H1 (cell line): Measurements from ENCODE around the gene PPP2R3B. TPM values are rescaled to one million over a fixed set of nuclear protein-coding genes. Genes with fewer than 3 reads are reported as not detected.

Experiments used
- CHD1 ChIP-seq: IDR thresholded peaks from 2 replicates; pipeline ENCODE4 v1.6.1; 2012; ENCODE audit warnings: low read depth, low read length, improper control_type of control experiment
- CHD2 ChIP-seq: IDR thresholded peaks from 2 replicates; pipeline ENCODE4 v1.6.1; 2012; ENCODE audit warnings: low read length, improper control_type of control experiment
- KDM1A ChIP-seq: fragments of 200-600, 300-600 bp; sonication (generic); IDR thresholded peaks from 2 replicates; pipeline ENCODE4 v1.7.1; 2016; ENCODE audit warnings: mild to moderate bottlenecking, low read length, borderline replicate concordance
- RFX5 ChIP-seq: IDR thresholded peaks from 2 replicates; pipeline ENCODE4 v1.6.1; 2011; ENCODE audit warnings: low read depth, low read length, improper control_type of control experiment, borderline replicate concordance
- RNF2 ChIP-seq: fragments of 200-900, 300-1000 bp; sonication (generic); IDR thresholded peaks from 2 replicates; pipeline ENCODE4 v1.7.1; 2016; ENCODE audit warnings: borderline replicate concordance, low read depth, mild to moderate bottlenecking, antibody characterized with exemption, low read length; ENCODE audit not compliant: poor library complexity, severe bottlenecking; ENCODE audit errors: missing control alignments
- SIN3A ChIP-seq, 2 experiments: IDR thresholded peaks in 1 of 2; conservative IDR thresholded peaks in 1 of 2; 2 replicates each; pipeline ENCODE4 v1.6.1; 2011 to 2012; ENCODE audit warnings: low read length in 2 of 2, improper control_type of control experiment in 1 of 2, low read depth in 1 of 2, mild to moderate bottlenecking in 1 of 2
- SIX5 ChIP-seq: IDR thresholded peaks from 2 replicates; pipeline ENCODE4 v1.6.1; 2011; ENCODE audit warnings: mild to moderate bottlenecking, low read depth, low read length
- SP4 ChIP-seq: IDR thresholded peaks from 2 replicates; pipeline ENCODE4 v1.6.1; 2012; ENCODE audit warnings: low read length, inconsistent platforms
- TCF12 ChIP-seq: IDR thresholded peaks from 2 replicates; pipeline ENCODE4 v1.6.1; 2011; ENCODE audit warnings: low read depth, mild to moderate bottlenecking, low read length
- YY1 ChIP-seq: IDR thresholded peaks from 2 replicates; pipeline ENCODE4 v1.6.1; 2011; ENCODE audit warnings: low read depth, mild to moderate bottlenecking, low read length
- polyA plus RNA-seq, 7 experiments: library from polyadenylated mRNA; depleted of rRNA in 3 of 7; stranded (reverse) in 5 of 7; unstranded in 2 of 7; fragments of >200 nt in 5 of 7; fragments of 200-250 nt in 2 of 7; gene quantifications; 1 replicate in 5 of 7; 2 replicates in 1 of 7; 4 replicates in 1 of 7; pipeline versions ENCODE4 v1.2.1 to v1.2.3, GENCODE V29; 2011 to 2013; ENCODE audit warnings: missing spikeins in 2 of 7, mixed read lengths in 2 of 7
- total RNA-seq: library from RNA; stranded (reverse); fragmentation: NEBNext Ultra II Directional; extraction: Animal tissue kit (Norgen Biotek cat#: 25700); gene quantifications from 2 replicates; pipeline ENCODE4 v1.2.1, GENCODE V29; 2021

The PPP2R3B gene
- total and polyA plus RNA-seq, 2 of the 8 experiments (the other 6 are each of a cell fraction or from before 2014, with no cell fraction given), result 47.6 to 86.7 TPM

DNA sequence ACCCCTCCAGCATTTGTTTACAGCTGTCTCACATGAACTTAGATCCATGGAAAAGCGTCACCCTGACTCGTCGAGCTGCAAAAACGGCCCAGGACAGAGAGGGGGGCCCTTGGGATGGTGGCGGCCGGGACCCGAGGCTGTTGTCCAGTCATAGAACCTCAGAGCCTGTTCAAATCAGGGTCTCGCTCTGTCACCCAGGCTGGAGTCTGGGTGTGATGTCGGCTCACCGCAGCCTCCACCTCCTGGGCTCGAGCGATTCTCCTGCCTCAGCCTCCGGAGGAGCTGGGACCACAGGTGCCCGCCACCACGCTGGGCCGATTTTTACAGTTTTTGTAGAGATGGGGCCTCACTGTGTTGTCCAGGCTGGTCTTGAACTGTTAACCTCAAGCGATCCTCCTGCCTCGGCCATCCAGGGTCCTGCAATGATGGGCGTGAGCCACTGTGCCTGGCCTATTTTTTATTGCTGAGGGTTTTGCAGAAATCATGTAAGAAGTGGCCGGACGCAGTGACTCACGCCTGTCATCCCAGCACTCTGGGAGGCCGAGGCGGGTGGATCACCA, 42.6 kb upstream of the PPP2R3B start (continued):
- TF ChIP-seq RFX5 (no peak), RNF2 (no peak), YY1 (no peak), CHD1 (no peak), KDM1A (no peak), SIX5 (no peak), CHD2 (no peak), SIN3A (conservative IDR thresholded peaks at IDR 0.05 in 1 of 2, IDR thresholded peaks at IDR 0.05 in 1 of 2; ENCODE audit: low read depth in 1 of 2, low read length in 2 of 2) (no peak), TCF12 (no peak), SP4 (no peak)
- TF ChIP-seq, all 59 proteins: peak for 0
